HG03439 (cell line): ENCODE measurements around the gene POLR2L.

Source experiments
- ATAC-seq: cut with Tn5 transposase; IDR thresholded peaks from one replicate; pipeline ENCODE4 v1.9.1; 2021; ENCODE audit warnings: mild to moderate bottlenecking, moderate library complexity; ENCODE audit not compliant: unreplicated experiment

The POLR2L gene

DNA sequence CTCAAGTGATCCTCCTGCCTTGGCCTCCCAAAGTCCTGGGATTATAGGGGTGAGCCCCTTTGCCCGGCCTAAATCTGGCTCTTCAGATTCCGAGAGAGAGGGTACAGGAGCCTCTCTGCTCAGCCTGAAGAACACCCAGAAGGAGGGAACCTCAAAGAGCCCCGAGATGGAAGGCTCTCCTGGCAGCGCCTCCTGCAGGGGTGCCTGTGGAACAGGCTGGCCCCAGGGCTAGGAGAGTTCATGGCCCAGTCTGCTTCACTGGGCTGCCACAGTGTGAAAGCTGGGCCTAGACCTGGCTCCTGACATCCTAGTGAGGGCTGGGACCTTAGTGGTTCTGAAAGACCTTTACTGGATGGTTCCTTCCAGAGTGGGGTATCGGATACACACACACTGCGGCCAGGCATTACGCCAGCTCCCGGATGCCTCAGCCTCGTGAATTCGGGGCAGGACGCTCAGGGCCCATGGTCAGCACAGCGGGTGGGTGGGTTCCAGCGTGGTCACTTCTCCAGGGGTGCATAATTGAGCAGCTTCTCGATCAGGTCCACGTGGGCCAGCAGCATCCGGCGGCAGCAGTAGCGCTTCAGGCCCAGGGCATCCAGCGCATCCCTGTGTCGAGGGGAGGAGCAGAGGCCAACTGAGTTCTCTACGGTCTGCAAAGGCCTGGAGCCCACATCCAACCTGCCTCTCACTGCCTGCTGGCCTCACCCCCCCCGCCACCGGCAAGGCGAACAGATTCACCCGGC is 2.3 kb downstream of the POLR2L start:
- no peak for ATAC-seq

DNA sequence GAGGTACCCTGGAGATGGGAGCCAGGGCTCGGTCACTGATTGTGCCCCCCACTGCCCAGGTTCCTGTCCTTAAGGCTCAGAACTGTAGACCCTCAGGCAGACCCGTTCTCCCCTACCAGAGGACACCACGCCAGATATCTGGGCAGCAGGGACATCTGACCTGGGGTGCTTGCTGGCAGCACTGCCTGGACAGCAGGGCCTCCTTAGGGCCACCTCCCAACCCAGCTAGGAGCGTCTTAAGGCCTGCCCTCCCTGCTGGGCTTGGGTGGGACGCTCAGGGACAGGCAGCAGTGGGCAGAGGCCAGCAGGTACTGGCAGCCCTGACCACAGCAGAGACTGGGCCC is 3.1 kb downstream of the POLR2L start:
- ATAC-seq = no peak

DNA sequence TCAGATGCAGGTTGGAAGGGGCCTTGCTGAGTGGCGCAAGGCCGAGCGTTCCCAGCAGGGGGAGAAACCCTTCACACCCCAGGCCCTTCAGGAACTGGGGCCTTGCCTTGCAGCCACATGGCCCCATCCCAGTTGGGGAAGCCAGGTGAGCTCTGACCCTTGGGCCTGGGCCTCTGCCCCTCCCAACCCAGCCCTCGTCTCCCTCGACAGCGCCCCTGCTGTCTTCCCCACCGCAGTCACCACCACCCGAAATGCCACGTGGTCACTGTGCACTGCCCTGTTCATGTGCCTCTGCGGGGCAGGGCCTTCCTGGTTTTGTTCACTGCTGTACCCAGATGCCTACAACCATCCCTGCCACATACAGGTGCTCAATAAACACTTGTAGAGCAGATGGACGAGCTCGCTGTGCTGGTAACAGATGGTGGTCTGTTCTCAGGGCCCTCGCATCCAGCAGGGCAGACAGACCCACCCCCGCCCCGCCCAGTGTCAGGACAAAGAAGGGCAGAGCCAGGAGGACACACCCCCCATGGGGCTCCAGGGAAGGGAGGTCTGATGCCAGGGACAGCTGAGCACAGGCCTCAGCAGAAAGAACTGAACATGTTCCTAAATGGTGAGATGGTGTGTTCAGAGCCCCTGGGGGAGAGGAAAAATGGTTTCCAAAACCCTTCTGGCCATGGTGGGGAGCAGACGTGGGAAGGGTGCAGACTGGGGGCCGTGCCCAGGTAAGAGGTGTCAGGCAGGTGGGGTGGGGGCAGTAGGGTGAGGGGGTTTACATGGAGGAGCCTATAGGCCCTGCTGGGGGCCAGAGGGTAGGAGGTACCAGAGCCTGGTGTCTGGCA is 3.7 kb downstream of the POLR2L start:
- ATAC-seq = no peak

DNA sequence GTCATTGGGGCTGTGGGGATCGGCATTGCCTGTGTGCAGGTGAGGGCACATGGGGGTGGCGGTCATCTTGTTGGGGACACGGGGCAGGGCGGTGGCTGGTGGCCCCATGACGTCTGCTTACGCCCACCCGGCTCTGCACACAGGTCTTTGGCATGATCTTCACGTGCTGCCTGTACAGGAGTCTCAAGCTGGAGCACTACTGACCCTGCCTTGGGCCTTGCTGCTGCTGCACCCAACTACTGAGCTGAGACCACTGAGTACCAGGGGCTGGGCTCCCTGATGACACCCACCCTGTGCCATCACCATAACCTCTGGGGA is 4.4 kb downstream of the POLR2L start:
- no peak for ATAC-seq

DNA sequence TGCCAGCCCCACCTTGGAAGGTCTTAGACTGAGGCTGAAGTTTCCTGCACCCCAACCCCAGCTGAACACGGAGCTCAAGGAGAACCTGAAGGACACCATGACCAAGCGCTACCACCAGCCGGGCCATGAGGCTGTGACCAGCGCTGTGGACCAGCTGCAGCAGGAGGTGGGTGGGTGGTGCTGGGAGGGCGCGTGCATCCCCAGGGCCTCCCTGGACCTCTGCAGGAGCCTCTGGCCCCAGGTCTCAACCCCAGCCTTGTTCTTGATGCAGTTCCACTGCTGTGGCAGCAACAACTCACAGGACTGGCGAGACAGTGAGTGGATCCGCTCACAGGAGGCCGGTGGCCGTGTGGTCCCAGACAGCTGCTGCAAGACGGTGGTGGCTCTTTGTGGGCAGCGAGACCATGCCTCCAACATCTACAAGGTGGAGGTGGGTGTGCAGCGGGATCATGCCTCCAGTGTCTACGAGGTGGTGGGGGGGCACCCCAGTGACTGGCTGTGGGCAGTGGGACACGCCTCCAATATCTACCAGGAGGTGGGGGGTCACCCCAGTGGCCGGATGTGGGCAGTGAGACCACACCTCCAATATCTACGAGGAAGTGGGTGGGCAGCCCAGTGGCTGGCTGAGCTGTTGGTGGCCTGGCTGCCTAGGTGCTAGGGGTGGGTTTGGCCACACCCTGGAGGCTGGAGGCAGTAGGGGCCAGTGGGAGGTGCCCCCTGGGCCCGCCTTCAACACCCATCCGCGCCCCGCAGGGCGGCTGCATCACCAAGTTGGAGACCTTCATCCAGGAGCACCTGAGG is 4.9 kb downstream of the POLR2L start:
- ATAC-seq = no peak

DNA sequence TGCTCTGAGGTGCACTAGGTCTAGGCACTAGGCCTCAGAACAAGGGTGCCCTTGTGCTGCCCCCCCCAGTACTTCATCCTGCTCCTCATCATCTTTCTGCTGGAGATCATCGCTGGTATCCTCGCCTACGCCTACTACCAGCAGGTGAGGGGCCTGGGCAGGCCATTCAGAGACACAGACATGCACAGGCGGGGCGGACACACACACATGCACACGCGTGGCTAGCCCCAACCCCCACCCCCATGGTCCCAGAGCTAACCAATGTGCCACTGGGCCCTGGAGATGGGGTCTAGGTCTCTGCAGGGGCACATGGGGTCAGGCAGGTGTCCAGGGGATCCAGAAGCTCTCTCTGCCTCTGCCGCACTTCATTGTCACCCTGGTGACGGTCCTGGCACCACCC is 5.6 kb downstream of the POLR2L start:
- no peak for ATAC-seq

DNA sequence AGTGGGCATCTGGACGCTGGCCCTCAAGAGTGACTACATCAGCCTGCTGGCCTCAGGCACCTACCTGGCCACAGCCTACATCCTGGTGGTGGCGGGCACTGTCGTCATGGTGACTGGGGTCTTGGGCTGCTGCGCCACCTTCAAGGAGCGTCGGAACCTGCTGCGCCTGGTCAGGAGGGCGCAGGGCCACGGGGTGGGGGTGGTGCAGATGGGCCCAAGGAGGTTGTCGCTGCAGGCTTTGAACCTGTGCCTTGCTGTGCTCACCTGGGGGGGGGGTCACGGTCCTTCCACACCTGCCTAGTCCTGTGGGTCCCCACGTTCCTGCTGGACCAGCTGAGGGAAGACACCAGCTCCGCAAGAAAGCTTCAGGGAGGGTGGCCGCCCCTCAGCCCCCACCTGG is 6.1 kb downstream of the POLR2L start:
- ATAC-seq = no peak

DNA sequence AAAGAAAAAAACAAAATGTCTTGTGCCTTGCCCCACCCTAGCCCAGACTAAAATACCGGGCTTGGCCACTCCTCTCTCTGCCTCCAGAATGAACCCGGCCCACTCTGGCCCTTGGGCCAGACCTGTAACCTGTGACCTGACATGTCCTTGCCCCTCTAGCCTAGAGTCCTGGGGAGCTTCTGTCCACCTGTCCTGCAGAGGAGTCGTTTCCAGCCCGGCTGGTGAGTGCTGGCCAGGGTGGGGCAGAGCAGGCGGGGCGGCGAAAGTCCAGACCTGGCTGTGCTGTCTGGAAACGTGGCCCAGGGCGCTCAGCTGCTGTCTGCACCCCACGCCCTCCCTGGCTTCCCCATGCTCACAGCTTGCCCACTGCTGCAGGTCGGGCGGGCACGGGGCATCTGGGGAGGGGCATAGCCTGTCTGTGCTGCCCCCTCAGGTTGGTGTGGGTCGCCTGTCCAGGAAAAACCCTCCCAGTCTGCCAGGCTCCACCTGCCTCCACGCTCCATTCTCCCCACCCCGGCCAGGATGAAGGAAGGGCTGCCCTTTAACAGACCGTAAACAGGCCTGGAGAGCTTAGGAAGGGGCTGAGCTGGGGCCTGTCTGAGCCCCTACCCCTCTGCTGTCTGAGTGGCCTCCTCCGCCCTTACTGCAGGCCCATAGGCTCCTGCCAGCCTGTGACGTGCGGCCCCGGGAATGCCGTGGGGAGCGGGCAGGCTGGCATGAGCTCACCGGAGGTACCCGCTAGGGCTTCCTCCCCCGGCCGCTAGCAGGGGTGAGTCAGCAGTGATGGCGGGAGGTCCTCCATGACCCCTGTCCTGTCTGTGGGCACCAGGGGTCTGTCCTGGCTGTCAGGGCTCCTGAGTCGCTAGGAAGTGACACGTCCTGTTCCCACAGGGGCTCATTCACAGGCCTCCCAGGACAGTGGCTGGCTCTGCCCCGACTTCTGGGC is 7.7 kb downstream of the POLR2L start:
- ATAC-seq = no peak

DNA sequence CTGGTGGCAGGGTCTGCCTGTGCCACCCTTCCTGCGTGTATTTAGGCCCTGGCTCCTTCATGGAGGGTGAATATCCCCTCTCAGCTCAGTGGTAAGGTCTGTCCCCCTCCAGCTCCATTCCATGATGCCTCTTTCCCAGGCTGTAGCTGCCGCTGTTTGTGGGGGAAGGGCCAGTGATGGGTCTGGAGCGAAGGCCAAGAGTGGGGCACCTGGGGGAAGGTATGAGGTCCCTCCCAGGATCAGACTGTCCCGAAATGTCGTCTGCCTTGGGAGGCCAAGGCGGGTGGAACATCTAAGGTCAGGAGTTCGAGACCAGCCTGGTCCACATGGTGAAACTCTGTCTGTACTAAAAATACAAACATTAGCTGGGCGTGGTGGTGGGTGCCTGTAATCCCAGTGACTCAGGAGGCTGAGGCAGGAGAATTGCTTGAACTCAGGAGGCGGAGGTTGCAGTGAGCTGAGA is 8.4 kb downstream of the POLR2L start:
- ATAC-seq = no peak

DNA sequence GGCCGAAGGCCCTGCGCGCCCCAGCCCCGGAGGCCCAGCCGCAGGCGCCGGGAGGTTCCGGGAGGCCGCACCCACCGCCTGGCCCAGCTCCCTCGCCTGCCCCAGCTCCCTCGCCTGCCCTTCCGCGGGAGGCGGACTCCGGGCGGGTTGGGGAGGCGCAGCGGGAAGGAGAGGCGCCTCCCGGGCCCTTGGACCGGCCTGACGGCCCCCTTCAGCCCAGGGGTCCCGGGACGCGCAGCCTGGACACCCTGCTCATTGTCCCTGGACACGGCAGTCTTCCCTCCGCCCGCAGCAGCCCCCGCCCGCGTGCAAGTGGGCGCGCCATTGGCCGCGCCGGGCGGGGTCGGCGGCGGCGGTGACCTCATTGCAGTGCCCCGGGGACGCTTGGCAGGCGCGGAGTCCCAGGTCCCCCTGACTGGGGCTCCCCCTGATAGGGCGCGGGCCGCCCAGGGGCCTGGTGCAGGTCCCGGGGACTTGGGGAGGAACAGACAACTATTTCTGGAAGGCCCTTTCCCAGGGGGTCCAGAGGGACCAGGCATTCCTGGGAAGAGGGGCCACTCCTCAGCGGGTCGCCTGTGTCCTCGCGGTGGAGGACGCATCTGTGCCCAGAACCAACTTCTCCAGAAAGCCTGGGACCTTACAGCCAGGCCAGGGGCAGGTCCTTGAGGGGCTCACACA is 9.1 kb downstream of the POLR2L start:
- peak; percentile 6 for ATAC-seq

DNA sequence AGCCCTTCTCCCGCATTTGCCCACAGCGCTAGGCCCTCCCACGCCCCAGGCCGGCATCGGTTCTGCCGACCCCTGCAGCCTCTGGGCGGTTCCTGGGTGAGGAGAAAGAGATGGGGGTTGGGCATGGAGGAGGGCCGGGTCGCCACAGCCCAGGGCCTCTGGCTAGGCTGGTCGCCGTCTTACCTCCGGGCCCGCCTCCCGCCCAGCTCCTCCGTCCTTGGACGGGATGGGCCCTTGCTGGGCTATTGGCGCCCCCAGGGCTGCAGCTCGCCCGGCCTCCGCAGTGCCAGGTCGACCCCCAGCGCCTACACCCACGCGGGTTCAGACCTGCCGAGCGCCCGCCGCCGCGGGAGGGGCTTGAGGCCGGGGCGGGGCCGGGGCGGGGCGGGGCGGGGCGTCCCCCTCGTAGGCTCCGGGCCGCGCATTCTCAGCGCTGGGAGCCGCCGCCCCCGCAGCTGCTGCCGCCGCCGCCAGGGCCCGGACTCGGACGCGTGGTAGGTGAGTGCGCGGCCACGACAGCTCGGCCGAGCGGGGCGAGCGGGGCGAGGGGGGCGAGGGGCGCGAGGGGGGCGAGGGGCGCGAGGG is 9.7 kb downstream of the POLR2L start, which contains the start of gene CD151:
Gene CD151, plus strand, starts transcription at position 424 of the 585 bp plus-strand sequence. CDS start 3,118 bp downstream, outside the sequence.
- peak; percentile 42 for ATAC-seq

DNA sequence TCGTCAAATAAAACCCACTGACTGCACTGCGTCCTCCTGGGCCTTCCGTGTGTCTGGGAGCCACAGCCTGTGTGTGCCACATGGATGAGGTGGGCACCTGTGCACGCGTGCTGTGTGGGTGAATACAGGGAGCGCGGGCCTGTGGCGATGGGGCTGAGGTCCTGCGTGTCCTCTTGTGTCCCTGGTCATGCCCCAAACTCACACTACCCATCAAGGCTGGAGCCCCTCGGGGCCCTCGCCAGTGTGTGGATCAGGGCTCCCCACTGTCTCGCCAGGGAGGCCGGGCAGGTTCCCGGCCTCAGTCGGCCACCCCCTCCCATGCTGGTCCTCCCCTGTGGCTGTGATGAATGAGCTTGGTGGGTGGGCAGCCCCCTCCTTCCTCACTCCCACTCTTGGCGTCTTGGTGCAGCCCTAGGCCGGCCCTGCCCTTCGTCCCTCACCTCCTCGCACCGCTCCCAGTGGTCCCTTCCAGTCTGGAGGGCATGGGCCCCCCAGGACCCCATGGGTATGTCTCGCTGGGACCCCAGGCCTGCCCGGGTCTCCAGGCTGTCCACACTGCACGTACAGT is 10.3 kb downstream of the POLR2L start:
- ATAC-seq = no peak

DNA sequence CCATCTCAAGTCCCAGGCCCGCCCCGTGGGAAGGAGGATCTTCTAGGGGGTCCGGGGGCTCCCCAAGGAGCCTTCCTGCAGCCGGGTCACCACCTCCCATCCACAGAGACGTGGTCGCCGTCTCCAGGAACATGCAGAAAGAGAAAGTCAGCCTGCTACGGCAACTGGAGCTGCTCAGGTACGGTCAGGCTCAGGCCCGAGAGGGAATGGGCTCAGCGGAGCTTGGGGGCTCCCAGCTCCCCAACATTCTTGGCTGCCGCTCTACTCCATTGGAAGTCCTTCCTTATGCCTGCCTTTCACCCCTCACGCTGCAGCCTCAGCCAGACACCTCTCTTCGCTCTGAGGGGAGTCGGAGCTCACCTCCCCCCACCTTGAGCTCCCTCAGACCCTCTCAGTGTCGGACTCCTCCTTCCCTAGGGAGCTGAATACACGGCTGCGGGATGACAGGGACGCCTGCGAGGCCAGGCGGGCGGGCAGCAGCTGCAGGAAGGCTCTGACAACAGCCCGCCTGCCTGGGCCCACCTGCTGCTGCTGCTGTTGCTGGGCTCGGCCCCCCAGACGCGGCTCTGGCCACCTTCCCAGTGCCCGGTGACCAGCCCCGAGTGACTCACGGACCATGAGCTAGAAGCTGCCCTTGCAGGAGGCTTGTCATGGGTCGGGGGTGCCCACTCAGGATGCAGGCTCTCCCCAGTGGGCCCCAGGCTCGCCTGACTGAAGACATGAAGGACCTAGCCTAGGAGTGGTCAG is 11.0 kb downstream of the POLR2L start:
- no peak for ATAC-seq

DNA sequence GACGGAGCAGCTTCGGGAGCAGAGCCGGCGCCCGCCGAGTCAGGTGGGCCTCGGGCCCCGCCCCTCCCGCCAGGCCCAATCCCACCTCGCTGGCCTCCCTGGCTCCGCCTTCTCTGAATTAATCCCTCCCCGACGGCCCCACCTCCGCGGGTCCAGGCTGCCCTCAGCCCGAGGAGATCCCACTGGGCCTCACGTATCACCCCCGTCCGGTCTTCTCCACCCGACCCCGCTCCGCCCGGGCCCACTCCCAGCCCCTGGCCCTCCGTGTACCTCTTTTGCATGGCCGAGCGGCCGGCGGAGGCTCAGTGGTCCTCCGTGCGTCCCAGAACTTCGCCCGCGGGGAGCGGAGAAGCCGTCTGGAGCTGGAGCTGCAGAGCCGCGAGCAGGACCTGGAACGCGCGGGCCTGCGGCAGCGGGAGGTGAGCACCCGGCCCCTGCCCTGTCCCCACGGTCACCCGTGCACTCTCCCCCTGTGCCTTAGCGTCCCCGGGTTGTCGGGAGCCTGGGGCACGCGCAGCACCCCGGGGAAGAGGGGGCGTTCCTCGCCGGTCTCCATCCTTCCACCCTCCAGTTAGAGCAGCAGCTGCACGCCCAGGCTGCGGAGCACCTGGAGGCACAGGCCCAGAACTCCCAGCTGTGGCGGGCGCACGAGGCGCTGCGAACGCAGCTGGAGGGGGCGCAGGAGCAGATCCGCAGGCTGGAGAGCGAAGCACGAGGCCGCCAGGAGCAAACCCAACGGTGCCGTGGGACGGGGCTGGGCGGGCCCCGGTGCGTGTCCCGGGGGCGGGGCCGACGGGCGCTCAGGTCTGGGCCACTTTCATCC is 11.8 kb downstream of the POLR2L start:
- ATAC-seq = peak; percentile 28

DNA sequence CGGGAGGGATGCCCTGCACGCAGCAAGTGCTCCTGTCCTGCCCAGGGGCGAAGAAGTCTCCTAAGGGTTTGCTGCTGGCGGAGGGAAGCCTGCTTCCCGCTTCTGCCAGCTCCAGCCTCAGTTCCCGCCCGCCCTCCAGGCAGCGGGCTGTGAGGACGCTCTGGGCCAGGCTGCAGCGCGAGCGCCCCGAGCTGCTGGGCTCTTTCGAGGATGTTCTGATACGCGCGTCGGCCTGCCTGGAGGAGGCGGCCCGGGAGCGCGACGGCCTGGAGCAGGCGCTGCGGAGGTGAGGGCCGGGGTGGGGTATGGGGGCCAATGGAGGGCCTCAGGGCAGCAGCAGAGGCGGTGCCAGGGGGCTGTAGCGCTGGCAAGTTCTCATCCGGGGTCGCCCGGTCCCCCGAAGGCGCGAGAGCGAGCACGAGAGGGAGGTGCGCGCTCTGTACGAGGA is 12.5 kb downstream of the POLR2L start:
- ATAC-seq = no peak

DNA sequence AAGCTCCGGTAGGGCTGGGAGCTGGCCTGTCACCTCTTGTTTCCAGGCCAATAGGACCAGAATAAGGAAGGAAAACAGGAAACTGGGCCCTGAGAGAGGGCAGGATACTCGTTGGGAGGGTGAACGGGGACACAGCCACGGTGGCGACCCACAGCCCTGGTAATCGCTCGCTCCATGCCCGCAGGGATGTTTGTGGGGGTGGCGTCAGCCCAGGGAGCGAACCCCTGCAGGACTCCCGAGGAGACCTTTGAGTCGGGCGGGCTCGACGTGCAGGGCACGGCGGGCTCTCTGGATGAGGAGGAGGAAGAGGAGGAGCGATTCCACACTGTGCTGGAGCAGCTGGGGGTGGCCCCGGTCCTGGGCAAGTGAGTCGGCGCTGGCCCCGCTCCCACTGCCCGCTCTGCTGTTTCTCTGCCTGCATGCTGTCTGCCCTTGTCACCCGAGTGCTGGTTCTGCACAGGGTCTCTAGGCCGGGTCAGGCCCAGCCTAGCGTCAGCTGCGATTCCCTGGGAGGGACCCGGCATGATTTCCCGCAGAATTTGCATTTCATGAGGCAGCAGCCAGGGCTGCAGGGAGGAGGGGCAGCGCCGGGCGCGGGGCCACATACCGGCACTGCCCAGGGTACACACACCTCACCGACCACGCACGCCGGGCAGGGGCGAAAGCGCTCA is 13.0 kb downstream of the POLR2L start:
- no peak for ATAC-seq
